Measurements from ENCODE around the gene SPIN2A. TPM values are rescaled to one million over a fixed set of nuclear protein-coding genes. Genes with fewer than 3 reads are reported as not detected.
A peak's percentile ranks its signal among the peaks of the same experiment; 100 is the strongest.
"Not testable (repeated sequence)": the region's sequence is repeated elsewhere in the genome, so short reads cannot be mapped to it uniquely, and the experiment has no call there.

The SPIN2A gene
- total RNA-seq, 3 donors from 2014 or later, result 0.20 to 0.24 (median 0.22) TPM

- peak within 1 kb of the TSS; percentile 88 for H3K4me3 Mint-ChIP-seq
- H3K36me3 Mint-ChIP-seq (ENCODE audit: insufficient read depth), result peaks cover 7% of the 10 kb centered on the region
- H3K9me3 Mint-ChIP-seq, result no peaks in the 10 kb centered on the region
- peaks cover 8% of the 10 kb centered on the region for H3K4me1 Mint-ChIP-seq (ENCODE audit: low read depth)
- DNase-seq (peak; percentile 63), ATAC-seq (peak; percentile 100)
- no peaks in the 10 kb centered on the region for H3K27me3 Mint-ChIP-seq (ENCODE audit: low read depth)
Observed at GRCh38 chrX:57121162-57121755, 15.9 kb downstream of the SPIN2A start, which contains the start of gene SPIN2B. Gene SPIN2B (minus strand): TSS chrX:57121548.

- not testable (repeated sequence) for ATAC-seq; H3K36me3 Mint-ChIP-seq (ENCODE audit: insufficient read depth); H3K9me3 Mint-ChIP-seq; H3K27me3 Mint-ChIP-seq (ENCODE audit: low read depth); H3K4me1 Mint-ChIP-seq (ENCODE audit: low read depth); DNase-seq
- peak overlapping the region; percentile 88 for H3K4me3 Mint-ChIP-seq
Observed at GRCh38 chrX:57120619-57121161, 16.5 kb downstream of the SPIN2A start.

- ATAC-seq (no peak), DNase-seq (no peak)
- Mint-ChIP-seq H3K9me3 (no peaks in the 10 kb centered on the region), H3K36me3 (ENCODE audit: insufficient read depth) (peaks cover 7% of the 10 kb centered on the region), H3K4me3 (no peak overlapping the region), H3K27me3 (ENCODE audit: low read depth) (no peaks in the 10 kb centered on the region), H3K4me1 (ENCODE audit: low read depth) (peaks cover 6% of the 10 kb centered on the region)
Observed at GRCh38 chrX:57119416-57119815, 17.8 kb downstream of the SPIN2A start.

- not testable (repeated sequence) for H3K27me3 Mint-ChIP-seq (ENCODE audit: low read depth); H3K9me3 Mint-ChIP-seq; H3K4me1 Mint-ChIP-seq (ENCODE audit: low read depth); H3K4me3 Mint-ChIP-seq; DNase-seq; ATAC-seq
- H3K36me3 Mint-ChIP-seq (ENCODE audit: insufficient read depth), result peaks cover 11% of the 10 kb centered on the region
Observed at GRCh38 chrX:57117566-57117965, 19.6 kb downstream of the SPIN2A start.

GRCh38 chrX:57104921-57105398 is 32.2 kb downstream of the SPIN2A start:
- H3K36me3 Mint-ChIP-seq (ENCODE audit: insufficient read depth), result peaks cover 12% of the 10 kb centered on the region
- no peaks in the 10 kb centered on the region for H3K27me3 Mint-ChIP-seq (ENCODE audit: low read depth)
- no peak overlapping the region for H3K4me3 Mint-ChIP-seq
- no peaks in the 10 kb centered on the region for H3K4me1 Mint-ChIP-seq (ENCODE audit: low read depth)
- ATAC-seq (no peak), DNase-seq (no peak)
- no peaks in the 10 kb centered on the region for H3K9me3 Mint-ChIP-seq

- Mint-ChIP-seq H3K36me3 (ENCODE audit: insufficient read depth) (peaks cover 15% of the 10 kb centered on the region), H3K4me1 (ENCODE audit: low read depth) (no peaks in the 10 kb centered on the region), H3K27me3 (ENCODE audit: low read depth) (no peaks in the 10 kb centered on the region), H3K9me3 (no peaks in the 10 kb centered on the region), H3K4me3 (no peak overlapping the region)
- ATAC-seq, result no peak
- DNase-seq, result no peak
Observed at GRCh38 chrX:57104406-57104805, 32.8 kb downstream of the SPIN2A start.

GRCh38 chrX:57103489-57103888 is 33.7 kb downstream of the SPIN2A start:
- peaks cover 4% of the 10 kb centered on the region for H3K9me3 Mint-ChIP-seq
- no peak for DNase-seq
- H3K27me3 Mint-ChIP-seq (ENCODE audit: low read depth), result no peaks in the 10 kb centered on the region
- no peaks in the 10 kb centered on the region for H3K4me1 Mint-ChIP-seq (ENCODE audit: low read depth)
- H3K36me3 Mint-ChIP-seq (ENCODE audit: insufficient read depth), result peaks cover 18% of the 10 kb centered on the region
- H3K4me3 Mint-ChIP-seq, result no peak overlapping the region
- ATAC-seq, result no peak

- not testable (repeated sequence) for H3K4me1 Mint-ChIP-seq (ENCODE audit: low read depth); H3K4me3 Mint-ChIP-seq; H3K9me3 Mint-ChIP-seq; ATAC-seq; DNase-seq; H3K27me3 Mint-ChIP-seq (ENCODE audit: low read depth)
- peaks cover 24% of the 10 kb centered on the region for H3K36me3 Mint-ChIP-seq (ENCODE audit: insufficient read depth)
Observed at GRCh38 chrX:57102918-57103317, 34.3 kb downstream of the SPIN2A start.

Other genes starting within 250 kb of the SPIN2A start
- 1 to 10 TPM; 4.5 to 7.0 (median 6.1) TPM for gene SPIN3, start 141.9 kb downstream of the SPIN2A start, total RNA-seq
- 1 to 10 TPM; 3.4 to 5.4 (median 3.5) TPM for gene SPIN2B, start 15.8 kb downstream of the SPIN2A start, total RNA-seq
- 1 to 10 TPM; 1.9 to 3.2 (median 2.1) TPM for gene FAAH2, start 149.3 kb upstream of the SPIN2A start, total RNA-seq